AG10803 (cell line): ENCODE measurements around the gene HELZ.
"Not testable (repeated sequence)": the region's sequence is repeated elsewhere in the genome, so short reads cannot be mapped to it uniquely, and the experiment has no call there.

Experiments
- DNase-seq: peaks from one replicate; pipeline ENCODE4 v3.0.0; 2010; ENCODE audit warnings: low read depth
- H3K4me3 ChIP-seq: 2 replicates; pipeline ENCODE4 v1.5.1; 2011; ENCODE audit warnings: mild to moderate bottlenecking, low read length, control low read depth
- TF ChIP-seq, protein P1 (sequence below): conservative IDR thresholded peaks from 2 replicates; pipeline ENCODE4 v1.5.1; 2011; ENCODE audit warnings: mild to moderate bottlenecking, low read length, control low read depth, inconsistent platforms

HELZ gene

DNA sequence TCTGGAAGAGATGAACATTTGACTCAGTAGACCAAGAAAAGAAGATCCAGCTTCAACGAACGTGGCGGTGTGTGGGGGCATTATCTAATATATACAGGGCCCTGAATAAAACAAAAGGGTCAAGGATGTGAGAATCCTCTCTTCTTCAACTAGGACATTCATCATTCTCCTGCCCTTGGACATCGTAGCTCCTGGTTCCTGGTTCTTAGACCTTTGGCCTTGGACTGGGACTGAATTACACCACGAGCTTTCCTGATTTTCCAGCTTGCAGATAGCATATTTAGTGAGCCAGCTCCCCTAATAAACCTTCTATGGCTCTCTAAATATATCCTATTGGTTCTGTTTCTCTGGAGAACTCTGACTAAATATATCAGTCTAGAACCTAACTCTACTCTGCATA lies 29.5 kb upstream of the HELZ start:
- TF ChIP-seq, protein P1, sequence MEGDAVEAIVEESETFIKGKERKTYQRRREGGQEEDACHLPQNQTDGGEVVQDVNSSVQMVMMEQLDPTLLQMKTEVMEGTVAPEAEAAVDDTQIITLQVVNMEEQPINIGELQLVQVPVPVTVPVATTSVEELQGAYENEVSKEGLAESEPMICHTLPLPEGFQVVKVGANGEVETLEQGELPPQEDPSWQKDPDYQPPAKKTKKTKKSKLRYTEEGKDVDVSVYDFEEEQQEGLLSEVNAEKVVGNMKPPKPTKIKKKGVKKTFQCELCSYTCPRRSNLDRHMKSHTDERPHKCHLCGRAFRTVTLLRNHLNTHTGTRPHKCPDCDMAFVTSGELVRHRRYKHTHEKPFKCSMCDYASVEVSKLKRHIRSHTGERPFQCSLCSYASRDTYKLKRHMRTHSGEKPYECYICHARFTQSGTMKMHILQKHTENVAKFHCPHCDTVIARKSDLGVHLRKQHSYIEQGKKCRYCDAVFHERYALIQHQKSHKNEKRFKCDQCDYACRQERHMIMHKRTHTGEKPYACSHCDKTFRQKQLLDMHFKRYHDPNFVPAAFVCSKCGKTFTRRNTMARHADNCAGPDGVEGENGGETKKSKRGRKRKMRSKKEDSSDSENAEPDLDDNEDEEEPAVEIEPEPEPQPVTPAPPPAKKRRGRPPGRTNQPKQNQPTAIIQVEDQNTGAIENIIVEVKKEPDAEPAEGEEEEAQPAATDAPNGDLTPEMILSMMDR: no peak
- no peak for DNase-seq
- no peak overlapping the region for H3K4me3 ChIP-seq

DNA sequence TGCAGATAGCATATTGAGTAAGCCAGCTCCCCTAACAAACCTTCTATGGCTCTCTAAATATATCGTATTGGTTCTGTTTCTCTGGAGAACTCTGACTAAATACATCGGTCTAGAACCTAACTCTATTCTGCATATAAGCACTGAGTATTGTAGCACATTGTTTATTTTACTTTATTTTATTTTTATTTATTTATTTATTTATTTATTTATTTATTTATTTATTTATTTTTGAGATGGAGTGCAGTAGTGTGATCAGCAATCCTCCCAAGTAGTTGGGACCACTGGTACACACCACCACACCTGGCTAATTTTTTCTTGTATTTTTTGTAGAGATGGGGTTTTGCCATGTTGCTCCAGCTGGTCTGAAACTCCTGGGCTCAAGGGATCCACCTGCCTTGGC lies 28.9 kb upstream of the HELZ start:
- DNase-seq: no peak
- no peak overlapping the region for H3K4me3 ChIP-seq
- TF ChIP-seq, protein P1: no peak

DNA sequence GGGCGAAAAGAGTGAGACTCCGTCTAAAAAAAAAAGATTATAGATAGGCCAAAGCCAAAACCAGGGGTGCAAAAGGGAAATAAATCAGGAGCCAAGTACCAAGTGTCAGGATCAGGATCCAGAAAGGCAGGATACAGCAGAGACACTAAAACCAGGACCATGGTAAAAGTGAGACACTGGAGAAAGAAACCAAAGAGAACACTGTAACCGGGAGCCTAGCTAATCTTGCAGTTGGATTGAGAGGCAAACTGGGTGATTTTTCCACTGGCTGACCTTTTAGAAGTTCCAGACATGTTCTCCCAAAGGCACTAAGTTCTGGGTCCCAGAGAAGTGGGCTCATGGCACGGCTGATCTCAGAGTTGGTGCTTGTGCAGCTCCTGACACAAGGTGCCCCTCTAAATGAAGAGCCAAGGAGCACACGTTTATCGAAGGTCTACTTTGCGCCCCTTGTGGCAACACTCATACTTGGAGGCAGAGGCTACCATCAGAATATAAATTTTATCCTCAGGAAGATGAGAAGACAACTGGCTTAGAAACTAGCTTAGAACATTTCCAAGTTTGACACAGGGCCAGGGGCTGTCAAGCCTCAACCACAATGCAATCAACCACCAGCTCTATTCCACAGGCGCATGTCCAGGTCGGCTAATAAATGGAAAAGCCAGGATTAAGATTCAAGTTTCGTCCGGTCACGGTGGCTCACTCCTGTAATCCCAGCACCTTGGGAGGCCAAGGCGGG lies 27.5 kb upstream of the HELZ start:
- TF ChIP-seq, protein P1: peak; percentile 34
- DNase-seq: no peak
- H3K4me3 ChIP-seq: no peak overlapping the region

DNA sequence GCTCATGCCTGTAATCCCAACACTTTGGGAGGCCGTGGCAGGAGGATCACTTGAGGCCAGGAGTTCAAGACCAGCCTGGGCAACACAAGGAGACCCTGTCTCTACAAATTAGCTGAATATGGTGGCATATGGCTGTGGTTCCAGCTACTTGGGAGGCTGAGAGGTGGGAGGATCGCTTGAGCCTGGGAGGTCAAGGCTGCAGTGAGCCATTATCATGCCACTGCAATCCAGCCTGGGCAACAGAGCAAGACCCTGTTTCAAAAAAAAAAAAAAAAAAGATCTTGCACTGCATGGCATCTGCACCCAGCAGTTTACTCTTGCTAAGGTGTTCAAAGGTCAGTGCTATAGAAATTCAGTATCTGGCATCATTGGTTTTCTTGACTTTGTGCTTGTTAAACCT lies 26.2 kb upstream of the HELZ start:
- DNase-seq, H3K4me3 ChIP-seq: not testable (repeated sequence)

- TF ChIP-seq, protein P1: no peak
- no peak overlapping the region for H3K4me3 ChIP-seq
Observed at GRCh38 chr17:67270416-67270815, 25.4 kb upstream of the HELZ start.

DNA sequence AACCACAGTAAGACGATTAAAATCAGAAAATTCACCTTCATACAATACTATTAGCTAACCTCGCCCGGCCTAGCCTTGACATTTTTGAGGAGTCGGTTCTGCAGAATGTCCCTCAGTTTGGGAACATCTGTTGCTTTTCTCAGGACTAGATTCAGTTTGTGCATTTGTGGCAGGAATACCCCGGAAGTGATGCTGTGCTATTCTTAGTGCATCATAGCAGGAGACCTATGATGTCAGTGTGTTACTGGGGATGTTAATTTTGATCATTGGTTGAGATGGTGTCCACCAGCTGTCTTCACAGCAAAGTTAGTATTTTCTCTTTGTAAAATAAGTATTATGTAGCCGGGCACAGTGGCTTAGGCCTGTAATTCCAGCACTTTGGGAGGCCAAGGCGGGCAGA lies 21.5 kb upstream of the HELZ start:
- no peak for DNase-seq
- H3K4me3 ChIP-seq: no peak overlapping the region
- TF ChIP-seq, protein P1: no peak

More at GRCh38 chr17:67270416-67270815, 25.4 kb upstream of the HELZ start:
- no peak for DNase-seq

- no peak for DNase-seq
- TF ChIP-seq, protein P1: no peak
Observed at GRCh38 chr17:67265436-67266019, 20.5 kb upstream of the HELZ start.

More at GRCh38 chr17:67265436-67266019, 20.5 kb upstream of the HELZ start:
- no peak overlapping the region for H3K4me3 ChIP-seq
